H9 (cell line): ENCODE measurements around the gene USH2A. TPM values are rescaled to one million over a fixed set of nuclear protein-coding genes. Genes with fewer than 3 reads are reported as not detected.

Experiments used
- DNase-seq: peaks from one replicate; pipeline ENCODE4 v3.0.0-alpha.2; 2017
- H2AFZ ChIP-seq: one replicate; pipeline ENCODE4 v1.6.1; 2013; ENCODE audit warnings: mild to moderate bottlenecking, low read length, control low read depth, moderate library complexity
- H2AK5ac ChIP-seq: 2 replicates; pipeline ENCODE4 v1.6.1; 2013; ENCODE audit warnings: low read length, control low read depth, mixed read lengths; ENCODE audit not compliant: insufficient read length
- H2BK120ac ChIP-seq: one replicate; pipeline ENCODE4 v1.6.1; 2013; ENCODE audit warnings: low read depth, mild to moderate bottlenecking, low read length, control low read depth, inconsistent platforms; ENCODE audit not compliant: poor library complexity, severe bottlenecking
- H2BK12ac ChIP-seq: 2 replicates; pipeline ENCODE4 v1.6.1; 2013; ENCODE audit warnings: low read length, control low read depth, mixed read lengths, low read depth; ENCODE audit not compliant: insufficient read length
- H2BK15ac ChIP-seq: 2 replicates; pipeline ENCODE4 v1.6.1; 2013; ENCODE audit warnings: low read depth, low read length, control low read depth
- H2BK20ac ChIP-seq: one replicate; pipeline ENCODE4 v1.6.1; 2013; ENCODE audit warnings: low read depth, mild to moderate bottlenecking, low read length, control low read depth, inconsistent platforms; ENCODE audit not compliant: poor library complexity, severe bottlenecking
- H2BK5ac ChIP-seq: 2 replicates; pipeline ENCODE4 v1.6.1; 2013; ENCODE audit warnings: low read length, control low read depth, mixed read lengths; ENCODE audit not compliant: insufficient read length
- H3K14ac ChIP-seq: 2 replicates; pipeline ENCODE4 v1.6.1; 2013; ENCODE audit warnings: low read length, control low read depth; ENCODE audit not compliant: insufficient read depth
- H3K18ac ChIP-seq: 2 replicates; pipeline ENCODE4 v1.6.1; 2013; ENCODE audit warnings: low read depth, mild to moderate bottlenecking, mixed read lengths, low read length, control low read depth; ENCODE audit not compliant: insufficient read length
- H3K23ac ChIP-seq: 2 replicates; pipeline ENCODE4 v1.6.1; 2013; ENCODE audit warnings: low read length, control low read depth, mixed read lengths, low read depth; ENCODE audit not compliant: insufficient read length
- H3K23me2 ChIP-seq: 2 replicates; pipeline ENCODE4 v1.6.1; 2013; ENCODE audit warnings: low read depth, mild to moderate bottlenecking, mixed read lengths, low read length, control low read depth; ENCODE audit not compliant: insufficient read length, poor library complexity, severe bottlenecking
- H3K27ac ChIP-seq: 2 replicates; pipeline ENCODE4 v1.5.1; 2013; ENCODE audit warnings: low read length, control low read depth, mixed read lengths, low read depth; ENCODE audit not compliant: insufficient read length
- H3K27me3 ChIP-seq: 2 replicates; pipeline ENCODE4 v1.6.1; 2013; ENCODE audit warnings: low read length, control low read depth, inconsistent platforms; ENCODE audit not compliant: insufficient read depth
- H3K4ac ChIP-seq: 2 replicates; pipeline ENCODE4 v1.6.1; 2013; ENCODE audit warnings: low read depth, mild to moderate bottlenecking, control low read depth, inconsistent platforms, low read length, moderate library complexity
- H3K4me1 ChIP-seq: 2 replicates; pipeline ENCODE4 v1.6.1; 2013; ENCODE audit warnings: low read length, control low read depth, inconsistent platforms; ENCODE audit not compliant: insufficient read depth
- H3K4me2 ChIP-seq: 2 replicates; pipeline ENCODE4 v1.6.1; 2013; ENCODE audit warnings: low read length, control low read depth, mixed read lengths; ENCODE audit not compliant: insufficient read length, insufficient read depth
- H3K56ac ChIP-seq: 2 replicates; pipeline ENCODE4 v1.6.1; 2013; ENCODE audit warnings: low read depth, mild to moderate bottlenecking, mixed read lengths, low read length, control low read depth; ENCODE audit not compliant: insufficient read length
- H3K79me1 ChIP-seq: 2 replicates; pipeline ENCODE4 v1.6.1; 2013; ENCODE audit warnings: low read depth, mild to moderate bottlenecking, moderate library complexity, low read length, control low read depth, inconsistent platforms; ENCODE audit not compliant: insufficient read depth, poor library complexity, severe bottlenecking
- H3K79me2 ChIP-seq: 2 replicates; pipeline ENCODE4 v1.6.1; 2013; ENCODE audit warnings: low read length, control low read depth, inconsistent platforms; ENCODE audit not compliant: insufficient read depth
- H3K9ac ChIP-seq: 2 replicates; pipeline ENCODE4 v1.6.1; 2013; ENCODE audit warnings: low read length, control low read depth, mixed read lengths; ENCODE audit not compliant: insufficient read length; ENCODE audit errors: extremely low read depth
- H3K9me3 ChIP-seq: one replicate; pipeline ENCODE4 v1.6.1; 2013; ENCODE audit warnings: low read depth, low read length, inconsistent platforms; ENCODE audit not compliant: control insufficient read depth
- H3T11ph ChIP-seq: one replicate; pipeline ENCODE4 v1.6.1; 2013; ENCODE audit warnings: mild to moderate bottlenecking, low read length, control low read depth, inconsistent platforms
- H4K20me1 ChIP-seq: one replicate; pipeline ENCODE4 v1.6.1; 2013; ENCODE audit not compliant: control insufficient read depth, insufficient read length, insufficient read depth
- H4K5ac ChIP-seq: 2 replicates; pipeline ENCODE4 v1.6.1; 2013; ENCODE audit warnings: low read depth, mild to moderate bottlenecking, mixed read lengths, low read length, control low read depth; ENCODE audit not compliant: insufficient read length
- H4K8ac ChIP-seq: replicated peaks from 2 replicates; pipeline ENCODE4 v1.6.1; 2013; ENCODE audit warnings: low read length, control low read depth, mixed read lengths, low read depth; ENCODE audit not compliant: insufficient read length
- H4K91ac ChIP-seq: 2 replicates; pipeline ENCODE4 v1.6.1; 2013; ENCODE audit warnings: low read depth, mild to moderate bottlenecking, moderate library complexity, mixed read lengths, low read length, control low read depth; ENCODE audit not compliant: insufficient read length
- H3K27ac Mint-ChIP-seq, 3 experiments: 2 replicates in 2 of 3; 3 replicates in 1 of 3; pipeline ENCODE4 v1.8.0; 2020 to 2021; ENCODE audit warnings: mixed read lengths in 3 of 3, mild to moderate bottlenecking in 1 of 3, moderate library complexity in 1 of 3
- H3K27me3 Mint-ChIP-seq: 2 replicates; pipeline ENCODE4 v1.8.0; 2021; ENCODE audit warnings: low read depth, mild to moderate bottlenecking, moderate library complexity, mixed read lengths
- H3K36me3 Mint-ChIP-seq, 3 experiments: 2 replicates in 2 of 3; 3 replicates in 1 of 3; pipeline ENCODE4 v1.8.0; 2020 to 2021; ENCODE audit warnings: low read depth in 3 of 3, mixed read lengths in 3 of 3; ENCODE audit not compliant: insufficient read depth in 1 of 3
- H3K4me1 Mint-ChIP-seq, 2 experiments: 2 replicates each; pipeline ENCODE4 v1.8.0; 2020; ENCODE audit warnings: mixed read lengths in 2 of 2
- H3K4me3 Mint-ChIP-seq, 2 experiments: 2 replicates in 1 of 2; 3 replicates in 1 of 2; pipeline ENCODE4 v1.8.0; 2020 to 2021; ENCODE audit warnings: mild to moderate bottlenecking in 2 of 2, mixed read lengths in 2 of 2, moderate library complexity in 1 of 2
- H3K9me3 Mint-ChIP-seq, 2 experiments: 2 replicates in 1 of 2; 3 replicates in 1 of 2; pipeline ENCODE4 v1.8.0; 2020; ENCODE audit warnings: mild to moderate bottlenecking in 2 of 2, mixed read lengths in 2 of 2, moderate library complexity in 1 of 2
- total RNA-seq: library from RNA; stranded (reverse); gene quantifications from 2 replicates; pipeline ENCODE4 v1.2.1, GENCODE V29; 2021
- TF ChIP-seq, protein P1 (sequence below): fragments of 200-600 bp; sonication (generic); conservative IDR thresholded peaks from 3 replicates; pipeline ENCODE4 v1.8.0; 2021; ENCODE audit warnings: antibody characterized with exemption, mild to moderate bottlenecking

USH2A gene
- total RNA-seq, 1 experiment from 2014 or later: 0.11 TPM

DNA sequence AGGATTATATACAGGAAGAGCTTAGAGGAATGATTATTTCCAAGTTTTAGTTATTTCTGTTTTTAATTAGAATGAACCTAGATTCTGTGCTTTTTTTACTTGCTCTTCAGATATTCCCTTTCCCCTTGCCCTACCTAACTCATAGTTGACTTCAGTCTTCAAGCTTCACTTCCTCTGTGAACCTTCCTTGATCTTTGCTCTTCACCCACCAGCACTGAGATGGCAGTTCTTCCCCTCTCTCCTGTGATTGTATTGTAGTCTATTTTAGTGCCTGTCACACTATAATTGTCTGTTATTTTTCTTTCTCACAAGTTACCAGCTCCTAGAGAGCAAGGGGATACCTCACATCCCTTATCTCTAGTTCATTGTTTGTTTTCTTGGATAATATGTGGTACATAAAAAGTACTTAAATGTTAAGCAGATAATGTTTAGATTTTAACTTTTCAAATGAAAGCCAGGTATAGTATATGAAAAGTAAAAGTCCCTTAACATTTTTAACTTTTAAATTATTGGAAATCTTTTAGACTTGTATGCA, 822.9 kb downstream of the USH2A start:
- Histone ChIP-seq H3K4ac (no peak overlapping the region), H3K79me1 (no peaks in the 10 kb centered on the region), H2BK12ac (no peak overlapping the region), H2BK120ac (no peak overlapping the region), H2AK5ac (no peak overlapping the region), H3K27me3 (no peaks in the 10 kb centered on the region), H3K79me2 (no peaks in the 10 kb centered on the region), H2BK5ac (no peak overlapping the region), H4K8ac (no peak overlapping the region), H4K5ac (no peak overlapping the region), H3K4me2 (no peak overlapping the region), H4K91ac (no peak overlapping the region), H2BK20ac (no peak overlapping the region), H3T11ph (no peak overlapping the region), H3K27ac (no peak overlapping the region), H2AFZ (no peak overlapping the region), H3K9me3 (no peaks in the 10 kb centered on the region), H2BK15ac (no peak overlapping the region), H4K20me1 (no peaks in the 10 kb centered on the region), H3K18ac (no peak overlapping the region), H3K4me1 (no peaks in the 10 kb centered on the region; the same call in 1 of the 2 replicates), H3K9ac (no peak overlapping the region), H3K23ac (no peak overlapping the region), H3K14ac (no peak overlapping the region), H3K23me2 (no peaks in the 10 kb centered on the region), H3K56ac (no peak overlapping the region)
- DNase-seq: no peak
- peak overlapping the region; percentile 1 to 80 (median 5); a peak in 5 of 7 replicates for H3K27ac Mint-ChIP-seq
- no peaks in the 10 kb centered on the region for H3K27me3 Mint-ChIP-seq
- peaks cover 19 to 25% of the 10 kb centered on the region in 2 experiments for H3K4me1 Mint-ChIP-seq
- H3K4me3 Mint-ChIP-seq: no peak overlapping the region
- H3K9me3 Mint-ChIP-seq: no peaks in the 10 kb centered on the region
- TF ChIP-seq, protein P1, sequence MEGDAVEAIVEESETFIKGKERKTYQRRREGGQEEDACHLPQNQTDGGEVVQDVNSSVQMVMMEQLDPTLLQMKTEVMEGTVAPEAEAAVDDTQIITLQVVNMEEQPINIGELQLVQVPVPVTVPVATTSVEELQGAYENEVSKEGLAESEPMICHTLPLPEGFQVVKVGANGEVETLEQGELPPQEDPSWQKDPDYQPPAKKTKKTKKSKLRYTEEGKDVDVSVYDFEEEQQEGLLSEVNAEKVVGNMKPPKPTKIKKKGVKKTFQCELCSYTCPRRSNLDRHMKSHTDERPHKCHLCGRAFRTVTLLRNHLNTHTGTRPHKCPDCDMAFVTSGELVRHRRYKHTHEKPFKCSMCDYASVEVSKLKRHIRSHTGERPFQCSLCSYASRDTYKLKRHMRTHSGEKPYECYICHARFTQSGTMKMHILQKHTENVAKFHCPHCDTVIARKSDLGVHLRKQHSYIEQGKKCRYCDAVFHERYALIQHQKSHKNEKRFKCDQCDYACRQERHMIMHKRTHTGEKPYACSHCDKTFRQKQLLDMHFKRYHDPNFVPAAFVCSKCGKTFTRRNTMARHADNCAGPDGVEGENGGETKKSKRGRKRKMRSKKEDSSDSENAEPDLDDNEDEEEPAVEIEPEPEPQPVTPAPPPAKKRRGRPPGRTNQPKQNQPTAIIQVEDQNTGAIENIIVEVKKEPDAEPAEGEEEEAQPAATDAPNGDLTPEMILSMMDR: no peak
- peaks cover 12 to 34% (median 31%) of the 10 kb centered on the region in 3 experiments; a peak in 6 of 7 replicates for H3K36me3 Mint-ChIP-seq
